Prostate gland (tissue), 2 donors: ENCODE results near the gene BECN2. TPM values are rescaled to one million over a fixed set of nuclear protein-coding genes. Genes with fewer than 3 reads are reported as not detected.

Experiments
- DNase-seq: peaks from one replicate; pipeline ENCODE4 v3.0.0-alpha.2; 2019; ENCODE audit warnings: low spot score
- H3K27ac ChIP-seq, 2 donors: fragments of 200-600 bp; sonication (generic); 2 replicates each; pipeline ENCODE4 v1.5.1; 2017 to 2019
- H3K27me3 ChIP-seq: fragments of 200-600 bp; sonication (generic); replicated peaks from 2 replicates; pipeline ENCODE4 v1.5.1; 2019; ENCODE audit not compliant: insufficient read depth
- H3K36me3 ChIP-seq, 2 donors: fragments of 200-600 bp; sonication (generic); 1 replicate in 1 of 2; 2 replicates in 1 of 2; pipeline versions ENCODE4 v1.5.1 to v1.8.1; 2017 to 2019
- H3K4me1 ChIP-seq: fragments of 200-600 bp; sonication (generic); replicated peaks from 2 replicates; pipeline ENCODE4 v1.5.1; 2019
- H3K4me3 ChIP-seq, 2 donors: fragments of 200-600 bp; sonication (generic); 2 replicates each; pipeline ENCODE4 v1.5.1; 2017 to 2019
- H3K9me3 ChIP-seq: fragments of 200-600 bp; sonication (generic); 2 replicates; pipeline ENCODE4 v1.5.1; 2017
- POLR2A ChIP-seq: fragments of 450-650 bp; IDR thresholded peaks from one replicate; pipeline ENCODE4 v1.6.1; 2016; ENCODE audit warnings: antibody characterized with exemption, mild to moderate bottlenecking
- POLR2AphosphoS5 ChIP-seq: sonication (generic); formaldehyde crosslinking; IDR thresholded peaks from one replicate; pipeline ENCODE4 v1.6.1; 2017; ENCODE audit warnings: antibody characterized with exemption
- WGBS: methylation state at CpG from one replicate; pipeline ENCODE4 v1.1.5; 2018; 5-methylcytosine and 5-hydroxymethylcytosine counted together
- intact Hi-C: fragments of 100-400 bp; cut with DNase I; formaldehyde crosslinking; loops from one replicate; pipeline ENCODE4 v1.14.2; 2022
- total RNA-seq, 2 donors: library from RNA; depleted of rRNA; stranded (reverse); fragments of >200 nt; gene quantifications; one replicate each; pipeline ENCODE4 v1.1.0, GENCODE V29; 2016
- TF ChIP-seq, protein P1 (sequence below), 4 experiments: fragments of 200-600 bp in 2 of 4; fragments of 450-650 bp in 2 of 4; sonication (generic) in 2 of 4; IDR thresholded peaks; 1 replicate in 3 of 4; 2 replicates in 1 of 4; pipeline ENCODE4 v1.5.1; 2016 to 2019; ENCODE audit warnings: antibody characterized with exemption in 4 of 4, mild to moderate bottlenecking in 2 of 4, moderate library complexity in 2 of 4

Gene BECN2
- total RNA-seq, 2 donors from 2014 or later, result not detected

DNA sequence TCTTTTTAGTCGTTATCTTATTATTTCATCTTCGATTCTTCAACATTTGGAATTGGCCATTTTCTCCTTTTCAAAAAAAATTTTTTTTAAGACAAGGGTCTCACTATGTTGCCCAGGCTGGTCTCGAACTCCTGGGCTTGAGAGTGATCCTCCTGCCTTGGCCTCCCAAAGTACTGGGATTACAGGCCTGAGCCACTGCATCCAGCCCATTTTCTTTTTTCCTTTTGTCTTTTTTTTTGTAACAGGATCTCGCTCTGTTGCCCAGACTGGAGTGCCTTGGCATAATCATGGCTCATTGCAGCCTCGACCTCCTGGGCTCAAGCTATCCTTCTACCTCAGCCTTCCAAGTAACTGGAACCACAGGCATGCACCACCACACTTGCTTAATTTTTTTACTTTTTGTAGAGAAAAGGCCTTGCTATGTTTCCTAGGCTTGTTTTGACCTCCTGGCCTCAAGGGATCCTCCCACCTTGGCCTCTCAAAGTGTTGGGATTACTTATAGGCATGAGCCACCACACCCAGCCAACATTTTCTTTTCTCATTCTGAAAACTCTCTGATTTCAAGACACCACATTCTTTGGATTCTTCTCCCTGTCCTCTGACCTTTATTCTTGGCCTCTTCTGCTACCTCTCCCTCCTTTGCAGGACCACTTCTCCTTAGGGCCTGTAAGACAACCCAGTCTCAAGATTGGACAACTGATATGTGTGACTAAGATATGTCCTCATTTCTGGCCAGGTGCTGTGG, 47.4 kb downstream of the BECN2 start:
- DNase-seq, result no peak
- Histone ChIP-seq H3K27ac (no peak overlapping the region), H3K4me1 (no peaks in the 10 kb centered on the region), H3K9me3 (no peaks in the 10 kb centered on the region), H3K27me3 (no peaks in the 10 kb centered on the region), H3K4me3 (no peak overlapping the region), H3K36me3 (no peaks in the 10 kb centered on the region)
- 95% methylated on average over 5 of the region's 5 CpGs for WGBS
- intact Hi-C loops, result loop anchor here (10.0 kb wide), 1 partner anchor 390 kb away; no protein-coding TSS in a partner anchor
- TF ChIP-seq POLR2A (no peak), POLR2AphosphoS5 (no peak)
- TF ChIP-seq, protein P1, sequence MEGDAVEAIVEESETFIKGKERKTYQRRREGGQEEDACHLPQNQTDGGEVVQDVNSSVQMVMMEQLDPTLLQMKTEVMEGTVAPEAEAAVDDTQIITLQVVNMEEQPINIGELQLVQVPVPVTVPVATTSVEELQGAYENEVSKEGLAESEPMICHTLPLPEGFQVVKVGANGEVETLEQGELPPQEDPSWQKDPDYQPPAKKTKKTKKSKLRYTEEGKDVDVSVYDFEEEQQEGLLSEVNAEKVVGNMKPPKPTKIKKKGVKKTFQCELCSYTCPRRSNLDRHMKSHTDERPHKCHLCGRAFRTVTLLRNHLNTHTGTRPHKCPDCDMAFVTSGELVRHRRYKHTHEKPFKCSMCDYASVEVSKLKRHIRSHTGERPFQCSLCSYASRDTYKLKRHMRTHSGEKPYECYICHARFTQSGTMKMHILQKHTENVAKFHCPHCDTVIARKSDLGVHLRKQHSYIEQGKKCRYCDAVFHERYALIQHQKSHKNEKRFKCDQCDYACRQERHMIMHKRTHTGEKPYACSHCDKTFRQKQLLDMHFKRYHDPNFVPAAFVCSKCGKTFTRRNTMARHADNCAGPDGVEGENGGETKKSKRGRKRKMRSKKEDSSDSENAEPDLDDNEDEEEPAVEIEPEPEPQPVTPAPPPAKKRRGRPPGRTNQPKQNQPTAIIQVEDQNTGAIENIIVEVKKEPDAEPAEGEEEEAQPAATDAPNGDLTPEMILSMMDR (IDR thresholded peaks at IDR 0.05), result no peak

DNA sequence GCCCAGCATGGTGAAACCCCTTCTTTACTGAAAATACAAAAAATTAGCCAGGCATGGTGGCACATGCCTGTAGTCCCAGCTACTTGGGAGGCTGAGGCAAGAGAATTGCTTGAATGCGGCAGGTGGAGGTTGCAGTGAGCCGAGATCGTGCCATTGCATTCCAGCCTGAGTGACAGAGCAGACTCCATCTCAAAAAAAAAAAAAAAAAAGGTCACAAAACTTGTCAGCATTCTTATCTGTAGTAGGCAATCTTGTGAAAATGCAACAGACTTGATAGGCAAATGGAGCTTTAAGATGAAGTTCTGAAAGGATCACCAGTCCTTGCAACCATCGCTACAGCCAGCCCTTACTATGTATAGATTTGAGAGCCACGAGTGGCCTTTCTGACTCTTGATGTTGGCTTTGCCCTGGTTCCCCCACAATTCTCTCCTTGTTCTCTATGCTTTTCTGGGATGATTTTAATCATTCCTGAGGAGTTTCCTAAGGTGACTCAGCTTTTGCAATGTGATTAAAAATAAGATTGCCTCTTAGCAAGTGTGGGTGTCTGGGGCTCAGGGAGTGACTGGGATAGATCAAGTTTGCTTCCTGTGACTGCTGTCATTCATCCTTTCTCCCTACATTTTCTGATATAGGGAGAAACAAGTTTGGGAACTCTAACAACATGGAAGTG, 48.4 kb downstream of the BECN2 start:
- no peaks in the 10 kb centered on the region for H3K27me3 ChIP-seq
- TF ChIP-seq POLR2AphosphoS5 (no peak), POLR2A (no peak)
- TF ChIP-seq, protein P1 (IDR thresholded peaks at IDR 0.05), result no peak
- no peaks in the 10 kb centered on the region for H3K36me3 ChIP-seq
- H3K4me1 ChIP-seq, result no peaks in the 10 kb centered on the region
- no peak overlapping the region for H3K4me3 ChIP-seq
- WGBS, result 86% methylated on average over 5 of the region's 5 CpGs
- no peak overlapping the region for H3K27ac ChIP-seq
- H3K9me3 ChIP-seq, result no peaks in the 10 kb centered on the region
- intact Hi-C loops, result loop anchor here (10.0 kb wide), 1 partner anchor 391 kb away; no protein-coding TSS in a partner anchor
- no peak for DNase-seq

DNA sequence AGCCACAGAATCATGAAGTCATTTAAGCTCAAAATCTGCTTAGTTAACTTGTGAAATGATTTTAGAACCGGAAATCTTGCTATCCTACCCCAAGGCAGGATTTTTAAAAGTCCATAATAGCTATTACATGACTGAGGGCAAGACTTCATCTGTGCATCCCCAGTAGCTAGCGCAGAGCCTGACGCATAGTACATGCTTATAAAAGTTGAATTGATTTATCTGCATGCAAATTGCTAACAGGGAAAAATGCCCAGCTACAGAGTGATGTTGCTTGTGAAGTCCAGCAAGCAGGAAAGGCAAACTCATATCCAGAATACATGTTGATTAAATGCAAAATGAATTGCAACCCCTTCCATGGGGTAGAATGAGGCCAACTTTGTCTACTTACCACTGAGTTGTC, 49.4 kb downstream of the BECN2 start:
- 52% methylated on average over 3 of the region's 3 CpGs for WGBS
- DNase-seq, result no peak
- TF ChIP-seq POLR2A (no peak), POLR2AphosphoS5 (no peak)
- TF ChIP-seq, protein P1 (IDR thresholded peaks at IDR 0.05), result no peak

More for the DNA sequence above, 49.4 kb downstream of the BECN2 start:
- Histone ChIP-seq H3K27me3 (no peaks in the 10 kb centered on the region), H3K4me1 (no peaks in the 10 kb centered on the region), H3K36me3 (no peaks in the 10 kb centered on the region), H3K27ac (no peak overlapping the region), H3K4me3 (no peak overlapping the region), H3K9me3 (no peaks in the 10 kb centered on the region)
- intact Hi-C loops, result loop anchor here (10.0 kb wide), 1 partner anchor 392 kb away; no protein-coding TSS in a partner anchor

Other genes with a start within 250 kb of the BECN2 start
- gene EXO1, start 109.6 kb upstream of the BECN2 start, total RNA-seq, result 1 to 10 TPM in 1 of 2 donors, under 1 TPM in 1; 0.36 to 3.1 TPM
- gene MAP1LC3C, start 41.3 kb downstream of the BECN2 start, total RNA-seq, result not detected